A549 treated with CORT108297 at 1 μM for 4 hours (cell line): ENCODE results near the gene MLEC. TPM values are rescaled to one million over a fixed set of nuclear protein-coding genes. Genes with fewer than 3 reads are reported as not detected.

Experiments used
- total RNA-seq: library from RNA; stranded (reverse); fragments of 200-300 nt; extraction: Qiagen RNA extraction; gene quantifications from 5 replicates; pipeline ENCODE4 v1.2.3, GENCODE V29; 2022

The MLEC gene
- total RNA-seq = 82.8 to 102 TPM (median 87.8 TPM) in 5 replicates

GRCh38 chr12:120686690-120687577 is at the start of gene MLEC:
MLEC (plus strand) TSS chr12:120687149; CDS start chr12:120687297, 148 bp downstream.

GRCh38 chr12:120639771-120640721 is 46.9 kb upstream of the MLEC start, which contains the start of gene CABP1:
CABP1 (plus strand) TSS chr12:120640626; CDS start chr12:120640686, 60 bp downstream.

GRCh38 chr12:120710031-120710804 is 23.3 kb downstream of the MLEC start, which contains the start of gene UNC119B:
UNC119B (plus strand) TSS chr12:120710458; CDS start chr12:120710475, 17 bp downstream.

GRCh38 chr12:120725659-120726509 is 38.9 kb downstream of the MLEC start, which contains the start of gene ACADS:
ACADS (plus strand) TSS chr12:120725826; CDS start chr12:120725886, 60 bp downstream.

Other genes with a start within 250 kb of the MLEC start
- 710 to 890 TPM (median 854 TPM) in 5 replicates for gene COX6A1, start 249.0 kb upstream of the MLEC start, total RNA-seq
- gene TRIAP1, start 240.8 kb upstream of the MLEC start, total RNA-seq = 72.6 to 91.5 TPM (median 74.1 TPM) in 5 replicates
- 22.6 to 26.1 TPM (median 25.3 TPM) in 5 replicates for gene GATC, start 240.7 kb upstream of the MLEC start, total RNA-seq
- 181 to 225 TPM (median 215 TPM) in 5 replicates for gene SRSF9, start 217.4 kb upstream of the MLEC start, total RNA-seq
- 628 to 767 TPM (median 649 TPM) in 5 replicates for gene DYNLL1, start 191.0 kb upstream of the MLEC start, total RNA-seq
- 27.2 to 30.9 TPM (median 27.9 TPM) in 5 replicates for gene COQ5, start 158.0 kb upstream of the MLEC start, total RNA-seq
- gene RNF10, start 152.8 kb upstream of the MLEC start, total RNA-seq = 99.3 to 116 TPM (median 102 TPM) in 5 replicates
- gene POP5, start 105.7 kb upstream of the MLEC start, total RNA-seq = 50.7 to 58.4 TPM (median 51.9 TPM) in 5 replicates
- 0.08 to 0.28 TPM (median 0.25 TPM) in 5 replicates for gene CABP1, start 46.5 kb upstream of the MLEC start, total RNA-seq
- gene UNC119B, start 23.3 kb downstream of the MLEC start, total RNA-seq = 25.0 to 31.6 TPM (median 28.8 TPM) in 5 replicates
- 8.4 to 11.5 TPM (median 11.4 TPM) in 5 replicates for gene ACADS, start 38.7 kb downstream of the MLEC start, total RNA-seq
- 36.5 to 55.2 TPM (median 48.7 TPM) in 5 replicates for gene SPPL3, start 217.2 kb downstream of the MLEC start, total RNA-seq